Chondrocyte (in vitro differentiated cells): Measurements from ENCODE around the gene EEPD1. TPM values are rescaled to one million over a fixed set of nuclear protein-coding genes. Genes with fewer than 3 reads are reported as not detected.

ENCODE experiments used
- DNase-seq: peaks from one replicate; pipeline ENCODE4 v3.0.0; 2021; ENCODE audit warnings: mixed read lengths, low spot score
- H3K27ac Mint-ChIP-seq: one replicate; pipeline ENCODE4 v1.8.0; 2021; ENCODE audit warnings: mild to moderate bottlenecking, moderate library complexity, mixed read lengths; ENCODE audit not compliant: unreplicated experiment
- H3K27me3 Mint-ChIP-seq: 2 replicates; pipeline ENCODE4 v1.8.0; 2021; ENCODE audit warnings: low read depth, mixed read lengths
- H3K36me3 Mint-ChIP-seq: 2 replicates; pipeline ENCODE4 v1.8.0; 2021; ENCODE audit warnings: low read depth, mixed read lengths
- H3K4me1 Mint-ChIP-seq: 2 replicates; pipeline ENCODE4 v1.8.0; 2021; ENCODE audit warnings: low read depth, mild to moderate bottlenecking, mixed read lengths
- H3K4me3 Mint-ChIP-seq: one replicate; pipeline ENCODE4 v1.8.0; 2021; ENCODE audit warnings: mild to moderate bottlenecking, moderate library complexity, mixed read lengths; ENCODE audit not compliant: unreplicated experiment
- H3K9me3 Mint-ChIP-seq: 2 replicates; pipeline ENCODE4 v1.8.0; 2021; ENCODE audit warnings: low read depth, mixed read lengths
- CTCF ChIP-seq: fragments of 200-600 bp; sonication (generic); IDR thresholded peaks from 2 replicates; pipeline ENCODE4 v1.5.0; 2021; ENCODE audit warnings: antibody characterized with exemption, mild to moderate bottlenecking, moderate library complexity
- total RNA-seq: library from RNA; stranded (reverse); gene quantifications from 3 replicates; pipeline ENCODE4 v1.2.1, GENCODE V29; 2021

Gene EEPD1
- total RNA-seq, 1 donor from 2014 or later = 5.8 TPM

GRCh38 chr7:36285276-36285675, 132.2 kb downstream of the EEPD1 start:
- TF ChIP-seq CTCF = no peak
- peaks cover 26% of the 10 kb centered on the region for H3K4me1 Mint-ChIP-seq
- no peaks in the 10 kb centered on the region for H3K9me3 Mint-ChIP-seq
- H3K36me3 Mint-ChIP-seq = peaks cover 1% of the 10 kb centered on the region
- no peak overlapping the region for H3K27ac Mint-ChIP-seq
- no peak for DNase-seq
- no peaks in the 10 kb centered on the region for H3K27me3 Mint-ChIP-seq
- H3K4me3 Mint-ChIP-seq = no peak overlapping the region

GRCh38 chr7:36286226-36286625, 133.2 kb downstream of the EEPD1 start:
- no peaks in the 10 kb centered on the region for H3K27me3 Mint-ChIP-seq
- H3K27ac Mint-ChIP-seq = no peak overlapping the region
- TF ChIP-seq CTCF = no peak
- DNase-seq = no peak
- H3K9me3 Mint-ChIP-seq = no peaks in the 10 kb centered on the region
- H3K36me3 Mint-ChIP-seq = peaks cover 1% of the 10 kb centered on the region
- H3K4me3 Mint-ChIP-seq = no peak overlapping the region
- H3K4me1 Mint-ChIP-seq = peaks cover 25% of the 10 kb centered on the region

GRCh38 chr7:36286688-36287087, 133.6 kb downstream of the EEPD1 start:
- peaks cover 1% of the 10 kb centered on the region for H3K36me3 Mint-ChIP-seq
- no peak overlapping the region for H3K4me3 Mint-ChIP-seq
- no peak overlapping the region for H3K27ac Mint-ChIP-seq
- DNase-seq = no peak
- no peaks in the 10 kb centered on the region for H3K27me3 Mint-ChIP-seq
- TF ChIP-seq CTCF = no peak
- peaks cover 25% of the 10 kb centered on the region for H3K4me1 Mint-ChIP-seq
- no peaks in the 10 kb centered on the region for H3K9me3 Mint-ChIP-seq

GRCh38 chr7:36287371-36288241, 134.6 kb downstream of the EEPD1 start:
- Mint-ChIP-seq H3K4me3 (no peak overlapping the region), H3K4me1 (peaks cover 28% of the 10 kb centered on the region), H3K27me3 (no peaks in the 10 kb centered on the region), H3K36me3 (peaks cover 1% of the 10 kb centered on the region), H3K27ac (peak overlapping the region; percentile 33), H3K9me3 (no peaks in the 10 kb centered on the region)
- TF ChIP-seq CTCF = no peak
- DNase-seq = no peak

- TF ChIP-seq CTCF = no peak
- no peaks in the 10 kb centered on the region for H3K27me3 Mint-ChIP-seq
- peaks cover 30% of the 10 kb centered on the region for H3K4me1 Mint-ChIP-seq
- H3K27ac Mint-ChIP-seq = no peak overlapping the region
- peaks cover 1% of the 10 kb centered on the region for H3K36me3 Mint-ChIP-seq
- DNase-seq = no peak
- no peak overlapping the region for H3K4me3 Mint-ChIP-seq
- H3K9me3 Mint-ChIP-seq = no peaks in the 10 kb centered on the region
Measured at GRCh38 chr7:36288501-36288900, 135.4 kb downstream of the EEPD1 start.
